Peyer's patch (tissue), 4 donors: Measurements from ENCODE around the gene FAM184A.

ENCODE experiments used
- CTCF ChIP-seq, 6 experiments: fragments of 450-650 bp in 4 of 6; fragments of 200-600 bp in 2 of 6; sonication (generic) in 1 of 6; IDR thresholded peaks; one replicate each; pipeline ENCODE4 v1.5.1; 2017 to 2019; ENCODE audit warnings: antibody characterized with exemption in 6 of 6, mild to moderate bottlenecking in 3 of 6, moderate library complexity in 1 of 6
- POLR2A ChIP-seq, 2 donors: fragments of 450-650 bp; IDR thresholded peaks; one replicate each; pipeline ENCODE4 v1.5.1; 2017; ENCODE audit warnings: antibody characterized with exemption in 2 of 2, mild to moderate bottlenecking in 2 of 2, moderate library complexity in 2 of 2

- no peak for TF ChIP-seq POLR2A (IDR thresholded peaks at IDR 0.05)
- no peak for TF ChIP-seq CTCF (IDR thresholded peaks at IDR 0.05)
Measured at GRCh38 chr6:118981884-118982574, 96.4 kb downstream of the FAM184A start.
